SK-N-MC (cell line): ENCODE results near the gene ITPKC.
A peak's percentile ranks its signal among the peaks of the same experiment; 100 is the strongest.

Experiments
- DNase-seq: peaks from one replicate; pipeline ENCODE4 v3.0.0-alpha.2; 2011; ENCODE audit warnings: low read depth, low spot score
- H3K27ac ChIP-seq: fragments of 200-600 bp; sonication (generic); 2 replicates; pipeline ENCODE4 v1.5.1; 2016; ENCODE audit warnings: mixed run types
- H3K36me3 ChIP-seq: fragments of 200-600 bp; sonication (generic); 2 replicates; pipeline ENCODE4 v1.6.1; 2017; ENCODE audit warnings: antibody characterized with exemption, low read length, mixed read lengths; ENCODE audit not compliant: insufficient read depth
- H3K4me3 ChIP-seq: fragments of 200-600 bp; sonication (generic); 2 replicates; pipeline ENCODE4 v1.5.1; 2016
- H3K9ac ChIP-seq: fragments of 200-600 bp; sonication (generic); 2 replicates; pipeline ENCODE4 v1.8.0; 2017; ENCODE audit warnings: mixed run types, mixed read lengths; ENCODE audit not compliant: insufficient read length
- H3K9me3 ChIP-seq: fragments of 200-600 bp; sonication (generic); 2 replicates; pipeline ENCODE4 v1.6.1; 2017; ENCODE audit warnings: low read depth, mild to moderate bottlenecking, antibody characterized with exemption, low read length, moderate library complexity, mixed read lengths
- EZH2 ChIP-seq: fragments of 200-600 bp; sonication (generic); IDR thresholded peaks from one replicate; pipeline ENCODE4 v1.6.1; 2017; ENCODE audit warnings: antibody characterized with exemption
- FOXP2 ChIP-seq: optimal IDR thresholded peaks from 2 replicates; pipeline ENCODE3; 2011; ENCODE audit warnings: mild to moderate bottlenecking, moderate library complexity; ENCODE audit not compliant: insufficient read depth; ENCODE audit errors: extremely low read length, control extremely low read depth
- POLR2AphosphoS5 ChIP-seq: IDR thresholded peaks from 2 replicates; pipeline ENCODE4 v1.6.1; 2012; ENCODE audit warnings: mild to moderate bottlenecking, low read depth, low read length, borderline replicate concordance

The ITPKC gene

DNA sequence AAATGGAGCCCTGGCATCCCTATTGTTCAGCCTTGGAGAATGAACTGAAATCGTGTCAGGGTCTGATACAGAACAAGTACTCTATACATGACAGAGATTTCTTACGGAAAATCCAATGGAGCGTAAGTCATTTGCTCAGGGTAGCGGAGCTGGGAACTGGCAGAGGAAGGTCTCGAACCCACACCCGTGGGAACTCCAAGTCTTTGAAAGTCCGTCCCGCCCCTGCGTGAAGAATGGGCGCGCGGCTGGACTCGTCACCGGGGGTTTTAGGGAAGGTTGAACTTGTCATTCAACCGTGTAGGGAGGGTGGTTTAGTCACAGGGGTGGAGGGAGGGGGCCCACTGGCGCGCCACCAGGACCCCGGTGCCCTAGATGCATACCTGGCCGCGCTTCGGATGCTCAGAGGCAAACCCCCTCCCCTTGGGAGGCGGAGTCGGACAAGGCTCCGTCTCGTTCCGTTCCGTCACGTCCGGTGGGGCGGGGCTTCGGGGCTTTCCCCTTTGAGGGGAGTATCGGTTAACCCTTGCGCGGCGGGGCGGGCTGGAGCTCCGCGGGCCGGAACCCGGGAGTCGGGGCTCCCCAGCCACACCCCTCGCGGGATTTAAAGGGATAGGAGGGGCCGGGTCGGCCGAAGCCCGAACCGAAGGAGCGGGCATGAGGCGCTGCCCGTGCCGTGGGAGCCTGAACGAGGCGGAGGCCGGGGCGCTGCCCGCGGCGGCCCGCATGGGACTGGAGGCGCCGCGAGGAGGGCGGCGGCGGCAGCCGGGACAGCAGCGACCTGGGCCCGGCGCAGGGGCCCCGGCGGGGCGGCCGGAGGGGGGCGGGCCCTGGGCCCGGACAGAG lies at the start of gene ITPKC, which contains the start of gene COQ8B:
ITPKC (plus strand) TSS at position 631 of the 843 bp plus-strand sequence; CDS start at position 655, 24 bp downstream.
COQ8B (minus strand) TSS at position 405 of the 843 bp plus-strand sequence. CDS start 2,254 bp downstream, outside the sequence.
- peak; percentile 61 for DNase-seq
- TF ChIP-seq POLR2AphosphoS5 (peak; percentile 76; the same call in 1 of the 2 replicates), EZH2 (no peak)
- peak within 1 kb of the TSS; percentile 99 for H3K4me3 ChIP-seq
- H3K36me3 ChIP-seq = no peaks in the 10 kb centered on the region; the same call in 1 of the 2 replicates
- peak within 1 kb of the TSS; percentile 84 for H3K9ac ChIP-seq
- H3K27ac ChIP-seq = peak within 1 kb of the TSS; percentile 97
- no peaks in the 10 kb centered on the region for H3K9me3 ChIP-seq

DNA sequence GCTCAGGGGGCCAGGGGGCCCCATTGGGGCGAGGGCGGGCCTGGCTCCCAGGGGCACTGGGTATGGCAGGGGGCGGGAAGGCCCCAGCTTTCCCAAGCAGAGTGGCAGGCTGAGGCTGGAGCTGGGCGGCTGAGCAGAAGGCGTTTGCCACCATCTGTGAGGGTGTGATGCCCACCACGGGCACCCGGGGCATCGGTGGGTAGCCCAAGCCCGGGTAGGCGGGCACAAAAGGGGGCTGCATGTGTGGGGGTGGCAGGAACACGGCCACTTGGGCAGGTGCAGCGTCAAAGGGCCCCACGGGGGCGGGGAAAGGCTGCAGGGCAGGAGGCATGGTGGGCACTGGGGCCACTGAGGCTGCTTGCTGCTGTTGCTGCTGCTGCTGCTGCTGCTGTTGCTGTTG lies 49.3 kb upstream of the ITPKC start:
- Histone ChIP-seq H3K9ac (no peak overlapping the region), H3K36me3 (peaks cover 38% of the 10 kb centered on the region; the same call in 1 of the 2 replicates), H3K9me3 (no peaks in the 10 kb centered on the region), H3K27ac (no peak overlapping the region), H3K4me3 (no peak overlapping the region)
- DNase-seq = no peak
- TF ChIP-seq FOXP2 (no peak), POLR2AphosphoS5 (no peak), EZH2 (no peak)

DNA sequence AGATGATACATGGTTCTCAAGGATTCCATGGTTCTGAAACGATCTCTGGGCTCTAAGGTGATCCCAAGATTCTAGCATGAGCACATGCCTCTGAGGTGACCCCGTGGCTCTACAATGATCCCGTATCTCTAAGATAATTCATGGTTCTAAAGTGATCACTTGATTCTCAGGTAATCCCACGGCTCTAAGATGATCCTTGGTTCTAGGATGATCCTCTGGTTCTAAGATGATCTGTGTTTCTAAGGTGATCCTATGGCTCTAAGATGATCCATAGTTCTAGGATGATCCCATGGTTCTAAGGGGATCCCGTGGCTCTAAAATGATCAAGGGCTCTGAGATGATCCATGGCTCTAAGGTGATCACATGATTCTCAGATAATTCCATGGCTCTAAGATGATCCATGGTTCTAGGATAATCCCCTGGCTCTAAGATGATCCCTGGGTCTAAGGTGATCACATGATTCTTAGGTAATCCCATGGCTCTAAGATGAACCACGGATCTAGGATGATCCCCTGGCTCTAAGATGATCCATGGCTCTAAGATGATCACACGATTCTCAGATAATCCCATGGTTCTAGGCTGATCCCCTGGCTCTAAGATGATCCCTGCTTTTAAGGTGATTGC lies 47.8 kb upstream of the ITPKC start:
- Histone ChIP-seq H3K27ac (no peak overlapping the region), H3K9ac (no peak overlapping the region), H3K4me3 (no peak overlapping the region), H3K9me3 (no peaks in the 10 kb centered on the region), H3K36me3 (peaks cover 53% of the 10 kb centered on the region; the same call in 1 of the 2 replicates)
- DNase-seq = no peak
- no peak for TF ChIP-seq FOXP2
- no peak for TF ChIP-seq EZH2
- TF ChIP-seq POLR2AphosphoS5 = no peak

DNA sequence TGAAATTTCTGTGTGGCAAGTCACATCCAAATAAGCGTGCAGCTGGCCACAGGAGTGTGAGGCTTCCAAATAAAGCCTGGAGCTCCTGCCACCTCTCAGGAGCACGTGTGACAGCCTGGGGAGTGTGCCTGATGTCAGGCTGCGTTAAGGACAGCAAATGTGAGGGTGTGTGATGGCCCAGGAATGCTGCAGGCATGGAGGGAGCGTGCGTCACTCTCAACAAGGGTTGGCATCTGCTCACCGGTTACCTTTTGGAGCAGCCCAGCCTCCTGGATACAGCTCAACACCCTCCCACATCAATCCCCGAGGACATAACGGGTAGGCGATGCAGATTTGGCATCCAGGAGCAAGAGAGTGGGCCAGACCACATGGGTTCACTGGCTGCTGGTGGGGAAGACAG lies 45.5 kb upstream of the ITPKC start:
- H3K36me3 ChIP-seq = peaks cover 66% of the 10 kb centered on the region; the same call in 1 of the 2 replicates

DNA sequence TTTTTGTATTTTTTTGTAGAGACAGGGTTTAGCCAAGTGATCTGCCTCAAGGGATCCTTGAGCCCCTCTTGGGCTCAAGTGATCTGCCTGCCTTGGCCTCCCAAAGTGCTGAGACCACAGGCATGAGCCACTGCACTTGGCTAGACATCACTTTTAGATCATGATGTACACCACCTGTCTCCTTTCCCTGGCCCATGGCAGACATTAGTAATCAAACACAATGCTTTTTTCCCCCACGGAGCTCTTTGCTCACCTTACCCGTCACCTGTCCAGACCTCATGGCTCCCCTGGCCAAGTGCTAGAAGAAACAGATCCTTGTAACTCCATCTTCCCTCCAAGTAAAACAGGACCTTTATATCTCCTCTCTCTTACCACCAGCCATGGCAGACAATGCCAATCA lies 44.9 kb upstream of the ITPKC start:
- H3K4me3 ChIP-seq = no peak overlapping the region
- no peaks in the 10 kb centered on the region for H3K9me3 ChIP-seq
- TF ChIP-seq EZH2 (no peak), FOXP2 (no peak), POLR2AphosphoS5 (no peak)
- no peak overlapping the region for H3K27ac ChIP-seq
- H3K9ac ChIP-seq = no peak overlapping the region
- DNase-seq = no peak
- H3K36me3 ChIP-seq = peaks cover 66% of the 10 kb centered on the region; the same call in 1 of the 2 replicates

More for the DNA sequence above, 45.5 kb upstream of the ITPKC start:
- Histone ChIP-seq H3K9ac (no peak overlapping the region), H3K9me3 (no peaks in the 10 kb centered on the region), H3K4me3 (no peak overlapping the region), H3K27ac (no peak overlapping the region)
- TF ChIP-seq EZH2 (no peak), FOXP2 (no peak), POLR2AphosphoS5 (no peak)
- no peak for DNase-seq

DNA sequence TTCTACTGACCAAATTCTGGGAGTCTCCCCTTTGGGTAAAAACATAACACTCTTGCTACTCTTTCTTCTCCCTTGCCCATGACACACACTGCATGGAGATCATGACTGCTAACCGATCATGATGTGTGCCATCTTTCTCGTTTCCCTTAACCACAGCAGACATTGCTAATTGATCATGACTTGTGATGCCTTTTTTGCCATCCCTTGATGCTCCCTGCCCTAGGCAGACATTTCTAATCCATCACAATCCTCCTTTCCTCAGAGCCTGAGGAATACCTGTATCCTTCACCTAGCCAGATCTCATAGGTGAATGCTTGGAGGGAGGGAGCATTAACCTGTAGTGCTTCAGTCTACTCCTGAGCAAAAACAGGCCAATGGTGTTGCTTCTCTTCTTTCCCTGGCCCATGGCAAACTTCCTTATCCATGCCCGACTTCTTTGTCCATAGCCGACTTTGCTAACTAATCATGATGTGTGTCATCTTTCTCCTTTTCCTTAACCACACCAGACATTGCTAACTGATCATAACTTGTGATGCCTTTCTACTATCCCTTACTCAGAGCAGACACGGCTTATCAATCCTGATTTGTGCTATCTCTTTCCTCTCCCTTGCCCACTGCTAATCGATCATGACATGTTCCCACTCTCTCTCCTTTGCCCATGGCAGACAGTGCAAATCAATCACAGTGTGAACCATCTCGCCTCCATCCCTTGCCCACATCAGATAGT lies 44.2 kb upstream of the ITPKC start:
- no peak overlapping the region for H3K27ac ChIP-seq
- no peaks in the 10 kb centered on the region for H3K9me3 ChIP-seq
- no peak overlapping the region for H3K9ac ChIP-seq
- DNase-seq = no peak
- peaks cover 73% of the 10 kb centered on the region; the same call in 1 of the 2 replicates for H3K36me3 ChIP-seq
- TF ChIP-seq POLR2AphosphoS5 (no peak), FOXP2 (no peak), EZH2 (no peak)
- no peak overlapping the region for H3K4me3 ChIP-seq

DNA sequence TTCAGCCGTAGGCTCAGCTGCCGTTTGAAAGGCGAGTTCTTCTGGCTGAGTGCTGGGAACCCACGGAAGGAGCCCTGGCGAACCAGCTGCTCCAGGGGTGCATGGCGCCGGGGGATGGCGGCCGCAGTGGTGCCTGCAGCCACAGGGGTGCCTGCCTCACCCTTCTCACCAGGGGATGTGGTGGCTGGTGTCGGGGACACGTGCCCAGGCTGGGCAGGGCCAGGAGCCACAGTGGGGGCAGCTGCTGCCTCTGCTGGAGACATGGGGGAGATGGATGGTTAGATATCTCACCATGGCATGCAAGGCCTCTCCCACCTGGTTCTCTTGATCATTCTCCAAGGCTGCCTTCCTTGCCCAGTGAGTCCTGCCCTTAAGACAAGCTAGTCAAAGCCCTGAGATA lies 43.5 kb upstream of the ITPKC start:
- no peak for DNase-seq
- Histone ChIP-seq H3K27ac (no peak overlapping the region), H3K9me3 (no peaks in the 10 kb centered on the region), H3K36me3 (peaks cover 79% of the 10 kb centered on the region; the same call in 1 of the 2 replicates), H3K4me3 (no peak overlapping the region), H3K9ac (no peak overlapping the region)
- no peak for TF ChIP-seq EZH2
- TF ChIP-seq FOXP2 = no peak

DNA sequence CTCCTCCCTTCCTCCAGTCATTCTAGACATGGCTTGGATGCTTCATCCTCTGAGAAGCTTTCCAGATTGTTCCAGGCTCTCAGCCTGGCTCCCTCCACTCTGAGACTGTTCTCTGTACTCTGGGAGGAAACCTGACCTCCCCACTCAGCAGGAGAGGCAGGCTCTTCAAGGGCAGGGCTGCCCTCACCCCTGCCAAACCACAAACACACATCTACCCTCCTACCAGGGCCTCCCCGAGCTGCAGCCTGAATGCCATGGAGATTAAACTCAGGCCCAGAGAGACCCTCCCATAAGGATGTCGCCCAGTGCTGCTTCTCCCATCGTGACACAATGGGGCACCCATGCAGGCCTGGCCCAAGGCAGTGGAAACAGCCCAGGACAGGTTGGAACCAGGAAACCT lies 42.6 kb upstream of the ITPKC start:
- TF ChIP-seq EZH2 (no peak), FOXP2 (no peak), POLR2AphosphoS5 (no peak)
- Histone ChIP-seq H3K9me3 (no peaks in the 10 kb centered on the region), H3K4me3 (no peak overlapping the region), H3K27ac (no peak overlapping the region), H3K9ac (no peak overlapping the region), H3K36me3 (peaks cover 79% of the 10 kb centered on the region; the same call in 1 of the 2 replicates)
- no peak for DNase-seq
